Stimulated activated CD8-positive, alpha-beta memory T cell treated with anti-CD3 and anti-CD28 coated beads, Interleukin-12 subunit alpha, Interleukin-12 subunit beta, amount 100 ng/mL, for 4 hours (primary cell): ENCODE measurements around the gene TTLL12.
A peak's percentile ranks its signal among the peaks of the same experiment; 100 is the strongest.
"Not testable (repeated sequence)": the region's sequence is repeated elsewhere in the genome, so short reads cannot be mapped to it uniquely, and the experiment has no call there.

Experiments
- DNase-seq: peaks from one replicate; pipeline ENCODE4 v3.0.0-alpha.2; 2020; ENCODE audit warnings: low read depth

Gene TTLL12

DNA sequence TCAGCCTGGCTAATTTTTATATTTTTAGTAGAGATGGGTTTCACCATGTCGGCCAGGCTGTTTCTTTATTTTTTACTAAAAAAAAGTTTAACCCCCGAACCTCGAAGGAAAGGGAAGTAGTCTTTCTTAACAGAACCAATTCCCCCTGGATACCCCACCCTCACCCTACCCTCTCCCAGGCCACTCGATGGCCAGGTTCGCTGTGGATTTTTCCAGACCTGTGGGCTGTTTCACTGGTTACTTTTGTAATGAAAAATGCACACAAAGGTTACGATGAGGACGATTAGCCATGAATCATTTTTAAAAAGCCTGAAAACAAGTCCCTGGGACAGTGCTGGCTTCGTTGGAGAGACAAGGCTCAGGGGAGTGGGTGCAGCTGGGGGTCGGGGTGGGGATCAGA, 33.0 kb downstream of the TTLL12 start:
- DNase-seq, result no peak

GRCh38 chr22:43152357-43153071, 34.4 kb downstream of the TTLL12 start:
- DNase-seq, result peak; percentile 37

DNA sequence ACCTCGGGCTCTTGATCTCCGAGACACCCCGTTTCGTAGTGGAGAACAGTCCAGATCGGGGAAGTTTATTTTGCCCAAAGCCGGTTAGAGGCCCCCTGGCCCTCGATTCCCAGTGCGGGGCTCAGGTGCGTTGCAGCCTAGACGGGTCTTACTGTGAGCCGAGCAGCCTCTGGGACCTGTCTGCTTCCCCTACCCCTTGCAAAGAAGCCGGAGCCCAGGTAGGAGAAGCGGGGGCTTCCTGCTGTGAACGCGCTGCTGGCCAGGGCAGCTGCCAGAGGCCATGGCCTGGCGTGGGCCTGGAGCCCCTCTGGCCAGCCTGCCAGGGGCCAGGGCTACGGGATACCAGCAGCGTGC, 35.0 kb downstream of the TTLL12 start:
- DNase-seq, result no peak

DNA sequence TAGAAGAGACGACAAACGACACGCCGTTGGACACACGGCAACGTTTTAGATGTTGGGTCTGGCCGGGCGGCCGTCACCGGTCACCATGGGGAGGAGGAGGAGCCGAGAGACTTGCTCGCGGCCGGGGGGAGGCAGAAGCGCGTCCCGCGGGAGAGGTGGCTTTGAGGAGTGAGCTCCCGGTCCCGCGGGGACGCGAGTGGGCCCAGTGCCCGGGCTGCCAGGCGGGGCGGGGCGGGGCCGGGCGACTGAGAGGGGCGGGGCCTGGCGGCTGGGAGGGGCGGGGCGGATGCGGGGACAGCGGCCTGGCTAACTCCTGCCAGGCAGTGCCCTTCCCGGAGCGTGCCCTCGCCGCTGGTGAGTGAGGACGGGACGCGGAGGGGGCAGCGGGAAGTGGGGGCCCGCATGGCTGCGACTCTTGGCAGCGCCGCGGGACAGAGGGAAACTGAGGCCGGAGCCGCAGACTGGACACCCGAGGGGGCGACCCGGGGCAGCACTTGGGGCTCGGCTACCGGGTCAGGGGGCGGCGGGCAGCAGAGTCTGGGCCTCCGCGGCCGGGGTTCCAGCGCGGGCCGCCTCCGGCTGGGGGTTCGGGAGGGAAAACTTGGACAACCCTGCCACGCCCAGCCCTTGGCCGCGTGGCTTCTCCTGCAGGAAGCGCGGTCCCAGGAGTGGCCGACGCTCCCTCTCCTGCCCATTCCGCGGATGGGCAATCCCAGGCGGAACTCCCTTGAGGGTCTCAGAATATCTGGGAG, 35.5 kb downstream of the TTLL12 start, which contains the start of gene TSPO:
Gene TSPO, plus strand, starts transcription at position 309 of the 752 bp plus-strand sequence. CDS start 7,680 bp downstream, outside the sequence.
- peak; percentile 50 for DNase-seq

DNA sequence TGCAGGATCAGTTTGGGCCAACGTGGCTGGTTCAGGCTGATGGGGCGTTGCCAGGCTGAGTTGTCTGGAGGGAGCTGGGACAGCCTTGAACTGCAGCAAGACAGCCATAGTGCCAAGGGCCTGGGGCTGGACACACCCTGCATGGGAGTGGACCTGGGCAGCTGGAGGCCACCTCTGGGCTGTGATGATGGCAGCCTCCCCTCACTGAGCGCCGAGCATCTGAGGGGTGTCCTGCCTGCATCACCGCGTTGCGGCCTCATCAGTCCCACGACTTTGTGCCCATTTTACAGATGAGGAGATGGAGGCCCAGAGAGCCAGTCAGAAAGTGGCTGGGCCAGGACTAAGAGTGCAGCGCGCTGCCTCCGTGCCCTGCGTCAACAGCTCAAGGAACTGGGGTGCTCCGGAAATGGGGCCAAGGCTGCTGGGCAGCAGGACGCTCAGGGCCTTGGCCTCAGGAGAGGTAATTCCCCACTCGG, 36.2 kb downstream of the TTLL12 start:
- no peak for DNase-seq

GRCh38 chr22:43148581-43148980, 38.4 kb downstream of the TTLL12 start:
- DNase-seq, result no peak

- no peak for DNase-seq
Measured at GRCh38 chr22:43147821-43148220, 39.1 kb downstream of the TTLL12 start.

DNA sequence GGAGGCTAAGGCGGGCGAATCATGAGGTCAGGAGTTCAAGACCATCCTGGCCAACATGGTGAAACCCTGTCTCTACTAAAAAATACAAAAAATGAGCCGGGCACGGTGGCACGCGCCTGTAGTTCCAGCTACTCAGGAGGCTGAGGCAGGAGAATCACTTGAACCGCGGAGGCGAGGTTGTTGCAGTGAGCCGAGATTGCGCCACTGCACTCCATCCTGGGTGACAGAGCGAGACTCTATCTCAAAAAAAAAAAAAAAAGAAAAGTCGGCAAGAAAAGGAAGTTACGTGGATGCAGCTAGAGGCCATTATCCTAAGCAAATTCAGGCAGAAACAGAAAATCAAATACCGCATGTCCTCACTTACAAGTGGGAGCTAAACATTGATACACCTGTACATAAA, 40.6 kb downstream of the TTLL12 start:
- DNase-seq, result not testable (repeated sequence)

DNA sequence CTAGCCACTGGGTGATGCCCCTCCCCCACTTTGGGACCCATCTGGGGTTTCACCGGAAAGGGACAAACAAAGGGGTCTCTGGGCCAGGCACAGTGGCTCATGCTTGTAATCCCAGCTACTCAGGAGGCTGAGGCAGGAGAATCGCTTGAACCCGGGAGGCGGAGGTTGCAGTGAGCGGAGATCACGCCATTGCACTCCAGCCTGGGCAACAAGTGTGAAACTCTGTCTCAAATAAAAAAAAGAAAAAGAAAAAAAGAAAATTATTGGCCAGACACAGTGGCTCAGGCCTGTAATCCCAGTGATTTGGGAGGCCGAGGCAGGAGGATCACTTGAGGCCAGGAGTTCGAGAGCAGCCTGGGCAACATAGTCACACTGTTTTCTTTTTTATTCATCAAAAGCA, 41.6 kb downstream of the TTLL12 start:
- DNase-seq, result not testable (repeated sequence)

- DNase-seq, result no peak
Measured at GRCh38 chr22:43144949-43145348, 42.0 kb downstream of the TTLL12 start.

DNA sequence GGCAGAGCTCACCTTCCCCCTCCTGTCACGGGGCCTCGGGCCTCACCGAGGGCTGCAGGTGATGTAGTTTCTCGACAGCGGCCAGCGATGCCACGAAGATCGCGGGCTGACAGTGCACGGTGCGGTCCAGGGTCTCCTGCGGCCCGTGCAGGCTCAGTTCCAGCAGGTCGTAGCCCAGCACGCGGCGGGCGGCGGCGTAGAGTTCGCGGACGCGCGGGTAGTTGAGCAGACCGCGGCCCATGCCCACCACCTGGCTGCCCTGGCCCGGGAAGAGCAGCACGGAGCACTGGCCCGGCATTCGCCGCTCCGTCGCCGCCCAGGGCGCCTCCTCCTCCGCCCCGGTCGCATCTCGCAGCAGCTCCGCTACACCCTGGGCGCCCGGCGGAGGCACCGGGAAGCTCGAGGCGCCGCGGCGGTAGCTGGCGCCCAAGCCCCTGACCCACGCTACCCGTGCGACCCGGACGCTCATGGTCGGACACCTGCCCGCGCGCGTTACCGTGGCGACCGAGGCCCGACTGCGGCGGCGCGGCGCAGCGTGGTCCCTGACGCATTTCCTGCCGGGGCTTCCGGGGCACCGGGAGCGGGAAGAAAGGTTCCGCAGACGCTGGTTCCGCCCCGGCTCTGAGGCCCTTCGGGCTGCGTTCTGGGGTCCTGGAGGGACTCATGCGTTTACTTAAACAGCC, 43.9 kb downstream of the TTLL12 start, which contains the start of gene MCAT:
Gene MCAT, minus strand, starts transcription at position 519 of the 683 bp plus-strand sequence. Its CDS starts 50 bp downstream, at position 469.
- DNase-seq, result peak; percentile 73

DNA sequence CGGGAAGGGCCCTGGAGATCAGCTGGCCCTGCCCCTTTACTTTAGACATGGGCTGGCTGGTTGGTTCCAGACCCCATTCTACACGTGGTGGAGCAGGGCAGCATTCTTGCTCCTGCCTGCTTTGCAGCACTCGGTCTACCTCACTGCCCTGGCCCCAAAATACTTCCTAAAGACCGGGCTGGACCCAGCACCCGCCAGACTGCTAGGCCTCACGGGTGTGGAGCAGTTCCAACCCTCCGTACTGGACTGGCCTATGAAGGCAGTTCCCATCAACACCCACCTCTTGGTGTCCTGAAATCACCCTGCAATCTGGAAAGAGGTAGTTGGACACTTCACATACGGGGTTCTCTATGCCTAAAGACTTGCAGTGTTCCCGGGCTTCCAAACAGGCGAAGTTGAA, 50.1 kb downstream of the TTLL12 start:
- no peak for DNase-seq

DNA sequence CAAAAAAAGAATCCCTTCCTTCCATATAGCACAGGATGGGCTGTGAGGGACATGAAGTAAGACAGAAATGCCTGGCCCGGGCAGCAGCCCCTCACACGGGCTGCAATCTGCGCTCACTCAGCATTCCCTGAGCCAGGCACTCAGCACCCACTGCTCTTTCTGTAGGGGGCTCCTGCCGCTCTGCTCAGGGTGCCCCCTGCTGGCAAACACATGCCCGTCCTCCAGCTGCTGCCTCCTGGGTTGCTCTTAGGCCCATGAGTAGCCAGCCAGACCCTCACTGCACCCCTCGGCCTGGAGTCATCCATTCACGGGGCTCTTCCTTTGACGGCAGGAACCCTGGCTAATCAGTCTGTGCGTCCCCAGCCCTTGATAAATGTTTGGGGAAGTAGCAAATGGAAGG, 50.7 kb downstream of the TTLL12 start:
- no peak for DNase-seq

GRCh38 chr22:43135565-43135964, 51.4 kb downstream of the TTLL12 start:
- no peak for DNase-seq

- DNase-seq, result no peak
Measured at GRCh38 chr22:43134553-43134952, 52.4 kb downstream of the TTLL12 start.

GRCh38 chr22:43133401-43133800, 53.5 kb downstream of the TTLL12 start:
- DNase-seq, result no peak

DNA sequence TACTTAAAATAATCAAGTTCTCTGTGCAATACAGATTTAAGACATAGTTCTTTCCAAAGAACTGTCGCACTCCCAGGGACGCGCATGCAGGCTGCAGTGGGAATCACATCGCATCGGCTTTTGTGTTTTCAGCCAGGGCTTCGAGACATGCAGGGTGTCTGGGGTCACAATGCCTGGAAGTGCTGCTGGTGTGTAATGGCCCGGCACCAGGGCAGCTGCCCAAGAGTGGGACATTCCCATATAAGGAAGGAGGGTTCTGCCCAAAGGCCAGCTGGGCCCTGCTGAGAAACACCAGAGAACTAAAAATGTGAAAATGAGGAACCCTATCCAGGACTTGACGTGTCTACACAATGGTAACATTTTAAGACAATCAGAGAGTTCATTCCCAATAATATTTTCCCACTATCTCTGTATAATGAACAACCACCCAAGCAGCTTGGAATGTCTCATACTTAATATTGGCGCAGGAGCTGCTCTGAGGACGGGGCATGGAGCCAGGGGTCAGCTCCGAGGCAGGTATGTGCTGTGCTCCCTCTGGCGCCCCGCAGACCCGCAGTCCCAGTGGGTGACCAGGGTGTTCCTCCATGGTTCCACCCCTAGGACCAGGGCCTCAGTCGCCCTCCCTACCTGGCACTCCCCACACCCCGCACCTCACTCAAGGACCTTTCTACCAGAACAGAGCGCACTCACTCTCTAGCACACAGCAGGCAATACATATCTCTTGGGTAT, 55.0 kb downstream of the TTLL12 start:
- no peak for DNase-seq

DNA sequence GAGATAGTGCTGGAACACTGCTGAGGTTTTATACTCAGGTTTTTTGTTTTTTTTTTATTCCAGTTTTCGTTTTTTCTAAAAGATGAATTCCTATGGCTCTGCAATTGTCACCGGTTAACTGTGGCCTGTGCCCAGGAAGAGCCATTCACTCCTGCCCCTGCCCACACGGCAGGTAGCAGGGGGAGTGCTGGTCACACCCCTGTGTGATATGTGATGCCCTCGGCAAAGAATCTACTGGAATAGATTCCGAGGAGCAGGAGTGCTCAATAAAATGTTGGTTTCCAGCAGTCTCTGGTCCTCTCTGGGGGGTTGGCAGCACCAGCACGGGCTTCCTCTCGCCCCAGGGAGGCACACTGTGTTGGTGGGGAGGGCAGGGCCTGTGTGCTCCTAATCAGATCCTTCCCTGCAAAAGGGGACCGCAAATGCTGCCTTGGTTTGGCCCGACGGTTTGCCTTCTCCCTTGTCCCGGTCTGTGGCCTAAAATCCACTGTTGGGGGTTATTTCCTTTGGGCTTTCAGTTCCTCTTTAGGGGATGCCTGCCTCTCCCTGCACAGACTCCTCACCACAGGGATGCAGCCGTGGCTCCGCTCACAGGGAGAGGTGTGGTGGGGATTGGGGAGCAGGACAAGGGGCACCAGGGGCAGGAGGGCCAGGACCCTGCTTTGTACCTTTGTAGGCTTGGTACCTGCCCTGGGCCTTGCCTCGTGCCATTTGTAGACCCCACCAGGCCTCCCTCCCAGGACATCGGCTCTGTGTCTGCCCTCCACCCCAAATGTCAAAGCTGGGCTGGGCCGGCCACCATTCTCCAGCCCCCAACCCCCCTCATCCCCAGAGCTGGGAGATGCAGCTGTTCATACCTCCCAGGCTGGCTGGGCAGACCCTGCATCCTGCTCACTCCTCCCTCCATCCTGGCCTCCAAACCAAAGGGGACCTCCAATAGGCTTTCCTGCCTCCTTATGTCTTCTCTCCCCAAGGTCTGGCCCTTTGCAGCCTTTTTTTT, 57.2 kb downstream of the TTLL12 start:
- no peak for DNase-seq

GRCh38 chr22:43128928-43129424, 58.0 kb downstream of the TTLL12 start:
- no peak for DNase-seq

DNA sequence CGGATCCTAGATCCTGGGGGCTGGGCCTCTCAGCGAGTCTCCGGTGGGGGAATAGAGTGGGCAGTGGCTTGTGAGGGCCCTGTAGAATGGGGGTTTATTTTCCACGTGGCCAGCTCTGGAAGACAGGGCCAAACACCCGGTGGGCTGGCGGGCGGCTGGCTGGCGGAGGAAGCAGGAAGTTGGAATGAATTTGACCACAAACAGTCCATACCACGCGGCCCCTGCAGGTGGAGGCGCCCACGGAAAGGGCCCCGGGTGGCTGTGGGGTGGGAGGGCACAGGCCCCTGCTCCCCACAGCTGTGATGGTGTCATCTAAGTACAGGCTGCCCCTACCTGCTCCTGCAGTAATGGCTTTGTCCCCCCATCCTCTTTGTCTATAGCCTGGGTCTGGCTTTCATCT, 58.8 kb downstream of the TTLL12 start:
- DNase-seq, result no peak
